Duodenal mucosa (tissue), 2 donors: Measurements from ENCODE around the gene MPZL3.

ENCODE experiments used
- H3K27ac ChIP-seq: one replicate; pipeline ENCODE4 v1.7.0; 2013; ENCODE audit warnings: low read depth, low read length
- H3K27me3 ChIP-seq, 2 donors: one replicate each; pipeline ENCODE4 v1.7.0; 2013; ENCODE audit warnings: low read length in 2 of 2, control low read depth in 1 of 2; ENCODE audit not compliant: insufficient read depth in 2 of 2, control insufficient read depth in 1 of 2
- H3K36me3 ChIP-seq, 2 donors: one replicate each; pipeline ENCODE4 v1.7.0; 2013; ENCODE audit warnings: low read length in 2 of 2, control low read depth in 1 of 2; ENCODE audit not compliant: insufficient read depth in 2 of 2, control insufficient read depth in 1 of 2
- H3K4me1 ChIP-seq, 2 donors: one replicate each; pipeline ENCODE4 v1.7.0; 2013; ENCODE audit warnings: low read length in 2 of 2, control low read depth in 1 of 2; ENCODE audit not compliant: insufficient read depth in 2 of 2, control insufficient read depth in 1 of 2
- H3K4me3 ChIP-seq, 2 donors: one replicate each; pipeline ENCODE4 v1.7.0; 2013; ENCODE audit warnings: low read length in 2 of 2, low read depth in 1 of 2
- H3K9ac ChIP-seq, 2 donors: one replicate each; pipeline ENCODE4 v1.7.0; 2013; ENCODE audit warnings: low read length in 2 of 2, low read depth in 1 of 2
- H3K9me3 ChIP-seq, 2 donors: one replicate each; pipeline ENCODE4 v1.7.0; 2013; ENCODE audit warnings: low read length in 2 of 2, control low read depth in 1 of 2; ENCODE audit not compliant: control insufficient read depth in 1 of 2

The MPZL3 gene

GRCh38 chr11:118215765-118216164 lies 36.4 kb downstream of the MPZL3 start:
- Histone ChIP-seq H3K4me3 (no peak overlapping the region), H3K9ac (no peak overlapping the region), H3K4me1 (peaks cover 33 to 36% of the 10 kb centered on the region in 2 donors)

GRCh38 chr11:118215262-118215661 lies 36.9 kb downstream of the MPZL3 start:
- peaks cover 33 to 36% of the 10 kb centered on the region in 2 donors for H3K4me1 ChIP-seq
- no peaks in the 10 kb centered on the region for H3K36me3 ChIP-seq
- H3K27ac ChIP-seq = no peak overlapping the region
- H3K9ac ChIP-seq = no peak overlapping the region
- no peaks in the 10 kb centered on the region for H3K9me3 ChIP-seq
- H3K4me3 ChIP-seq = no peak overlapping the region
- H3K27me3 ChIP-seq = no peaks in the 10 kb centered on the region

More at GRCh38 chr11:118215765-118216164, 36.4 kb downstream of the MPZL3 start:
- H3K27me3 ChIP-seq = no peaks in the 10 kb centered on the region
- H3K9me3 ChIP-seq = no peaks in the 10 kb centered on the region
- no peaks in the 10 kb centered on the region for H3K36me3 ChIP-seq
- no peak overlapping the region for H3K27ac ChIP-seq

- H3K36me3 ChIP-seq = no peaks in the 10 kb centered on the region
- peak overlapping the region; percentile 34 for H3K27ac ChIP-seq
- H3K4me1 ChIP-seq = peaks cover 33 to 36% of the 10 kb centered on the region in 2 donors
- H3K27me3 ChIP-seq = no peaks in the 10 kb centered on the region
- peak overlapping the region; percentile 20 to 37 for H3K4me3 ChIP-seq
- no peak overlapping the region for H3K9ac ChIP-seq
- no peaks in the 10 kb centered on the region for H3K9me3 ChIP-seq
Measured at GRCh38 chr11:118214210-118214914, 37.8 kb downstream of the MPZL3 start.

GRCh38 chr11:118213781-118214180 lies 38.4 kb downstream of the MPZL3 start:
- peak overlapping the region in 1 of 2 donors; percentile 36 for H3K4me3 ChIP-seq
- no peak overlapping the region for H3K9ac ChIP-seq
- H3K4me1 ChIP-seq = peaks cover 33 to 36% of the 10 kb centered on the region in 2 donors

GRCh38 chr11:118213201-118213600 lies 39.0 kb downstream of the MPZL3 start:
- Histone ChIP-seq H3K4me3 (peak overlapping the region in 1 of 2 donors; percentile 36), H3K4me1 (peaks cover 33 to 38% of the 10 kb centered on the region in 2 donors), H3K27me3 (no peaks in the 10 kb centered on the region), H3K36me3 (no peaks in the 10 kb centered on the region), H3K9me3 (no peaks in the 10 kb centered on the region), H3K27ac (no peak overlapping the region), H3K9ac (peak overlapping the region in 1 of 2 donors; percentile 13)

More at GRCh38 chr11:118213781-118214180, 38.4 kb downstream of the MPZL3 start:
- Histone ChIP-seq H3K27me3 (no peaks in the 10 kb centered on the region), H3K36me3 (no peaks in the 10 kb centered on the region), H3K9me3 (no peaks in the 10 kb centered on the region), H3K27ac (no peak overlapping the region)

- peaks cover 33 to 42% of the 10 kb centered on the region in 2 donors for H3K4me1 ChIP-seq
- H3K4me3 ChIP-seq = peak overlapping the region in 1 of 2 donors; percentile 36
- H3K36me3 ChIP-seq = no peaks in the 10 kb centered on the region
- H3K9me3 ChIP-seq = no peaks in the 10 kb centered on the region
- no peak overlapping the region for H3K27ac ChIP-seq
- H3K9ac ChIP-seq = peak overlapping the region in 1 of 2 donors; percentile 13
- no peaks in the 10 kb centered on the region for H3K27me3 ChIP-seq
Measured at GRCh38 chr11:118212781-118213191, 39.4 kb downstream of the MPZL3 start.

- Histone ChIP-seq H3K27ac (no peak overlapping the region), H3K9me3 (no peaks in the 10 kb centered on the region), H3K4me1 (peaks cover 33 to 45% of the 10 kb centered on the region in 2 donors), H3K9ac (no peak overlapping the region), H3K36me3 (no peaks in the 10 kb centered on the region), H3K4me3 (no peak overlapping the region), H3K27me3 (no peaks in the 10 kb centered on the region)
Measured at GRCh38 chr11:118212131-118212725, 39.9 kb downstream of the MPZL3 start.

GRCh38 chr11:118211006-118211405 lies 41.2 kb downstream of the MPZL3 start:
- Histone ChIP-seq H3K4me1 (peaks cover 41 to 57% of the 10 kb centered on the region in 2 donors), H3K4me3 (no peak overlapping the region), H3K9ac (no peak overlapping the region), H3K27me3 (no peaks in the 10 kb centered on the region), H3K36me3 (no peaks in the 10 kb centered on the region), H3K9me3 (no peaks in the 10 kb centered on the region), H3K27ac (no peak overlapping the region)

- H3K4me1 ChIP-seq = peaks cover 41 to 63% of the 10 kb centered on the region in 2 donors
Measured at GRCh38 chr11:118210323-118210722, 41.8 kb downstream of the MPZL3 start.

GRCh38 chr11:118209033-118209432 lies 43.1 kb downstream of the MPZL3 start:
- no peak overlapping the region for H3K4me3 ChIP-seq
- no peak overlapping the region for H3K9ac ChIP-seq
- H3K27me3 ChIP-seq = no peaks in the 10 kb centered on the region
- H3K4me1 ChIP-seq = peaks cover 35 to 62% of the 10 kb centered on the region in 2 donors
- no peaks in the 10 kb centered on the region for H3K36me3 ChIP-seq
- no peaks in the 10 kb centered on the region for H3K9me3 ChIP-seq
- H3K27ac ChIP-seq = no peak overlapping the region

More at GRCh38 chr11:118210323-118210722, 41.8 kb downstream of the MPZL3 start:
- Histone ChIP-seq H3K27me3 (no peaks in the 10 kb centered on the region), H3K9ac (no peak overlapping the region), H3K27ac (no peak overlapping the region), H3K4me3 (no peak overlapping the region), H3K36me3 (no peaks in the 10 kb centered on the region), H3K9me3 (no peaks in the 10 kb centered on the region)
